DOHH2 (cell line): ENCODE data around the gene FAM98C.

ENCODE experiments used
- EZH2phosphoT487 ChIP-seq: fragments of 200-600 bp; sonication (generic); IDR thresholded peaks from 2 replicates; pipeline ENCODE4 v1.6.1; 2017; ENCODE audit warnings: borderline replicate concordance, mild to moderate bottlenecking, antibody characterized with exemption, low read length, moderate library complexity, mixed read lengths
- TF ChIP-seq, protein P1 (sequence below): fragments of 200-600 bp; sonication (generic); IDR thresholded peaks from one replicate; pipeline ENCODE4 v1.5.1; 2014; ENCODE audit warnings: antibody characterized with exemption, mild to moderate bottlenecking, low read depth, low read length; ENCODE audit not compliant: poor library complexity, severe bottlenecking

DNA sequence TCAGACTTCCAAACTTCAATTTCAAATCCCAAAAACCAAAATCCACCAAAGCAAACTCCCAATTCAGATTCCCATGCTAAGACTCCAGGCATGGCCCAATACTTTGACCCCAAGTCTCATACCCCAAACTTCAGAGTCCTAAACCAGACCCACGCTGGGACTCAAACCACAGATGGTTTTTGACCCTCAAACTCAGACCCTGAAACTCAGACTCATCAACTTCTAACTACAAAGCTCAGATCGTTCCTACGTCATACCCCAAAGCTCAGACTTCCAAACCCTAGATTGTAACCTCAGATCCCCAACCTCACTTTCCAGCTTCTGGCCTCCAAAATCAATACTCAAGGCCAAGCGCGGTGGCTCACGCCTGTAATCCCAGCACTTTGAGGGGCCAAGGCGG lies 42.5 kb downstream of the FAM98C start:
- TF ChIP-seq, protein P1, sequence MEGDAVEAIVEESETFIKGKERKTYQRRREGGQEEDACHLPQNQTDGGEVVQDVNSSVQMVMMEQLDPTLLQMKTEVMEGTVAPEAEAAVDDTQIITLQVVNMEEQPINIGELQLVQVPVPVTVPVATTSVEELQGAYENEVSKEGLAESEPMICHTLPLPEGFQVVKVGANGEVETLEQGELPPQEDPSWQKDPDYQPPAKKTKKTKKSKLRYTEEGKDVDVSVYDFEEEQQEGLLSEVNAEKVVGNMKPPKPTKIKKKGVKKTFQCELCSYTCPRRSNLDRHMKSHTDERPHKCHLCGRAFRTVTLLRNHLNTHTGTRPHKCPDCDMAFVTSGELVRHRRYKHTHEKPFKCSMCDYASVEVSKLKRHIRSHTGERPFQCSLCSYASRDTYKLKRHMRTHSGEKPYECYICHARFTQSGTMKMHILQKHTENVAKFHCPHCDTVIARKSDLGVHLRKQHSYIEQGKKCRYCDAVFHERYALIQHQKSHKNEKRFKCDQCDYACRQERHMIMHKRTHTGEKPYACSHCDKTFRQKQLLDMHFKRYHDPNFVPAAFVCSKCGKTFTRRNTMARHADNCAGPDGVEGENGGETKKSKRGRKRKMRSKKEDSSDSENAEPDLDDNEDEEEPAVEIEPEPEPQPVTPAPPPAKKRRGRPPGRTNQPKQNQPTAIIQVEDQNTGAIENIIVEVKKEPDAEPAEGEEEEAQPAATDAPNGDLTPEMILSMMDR = no peak
- no peak for TF ChIP-seq EZH2phosphoT487
